Measurements from ENCODE around the gene ELP2.
"Not testable (repeated sequence)": the region's sequence is repeated elsewhere in the genome, so short reads cannot be mapped to it uniquely, and the experiment has no call there.

Gene ELP2

GRCh38 chr18:36129300-36130038 lies at the start of gene ELP2, which contains the start of gene SLC39A6:
Gene ELP2 (plus strand): TSS chr18:36129899. CDS start chr18:36129934, 35 bp downstream.
Gene SLC39A6 (minus strand): TSS chr18:36129340. CDS start chr18:36127007, 2,333 bp downstream.
- H4K20me1 ChIP-seq (ENCODE audit: insufficient read depth) = no peaks in the 10 kb centered on the region; the same call in 1 of the 2 replicates
- peak within 1 kb of the TSS; percentile 93 for H3K27ac ChIP-seq
- peaks cover 5% of the 10 kb centered on the region; the same call in 1 of the 2 replicates for H3K36me3 ChIP-seq (ENCODE audit: insufficient read depth)
- peak within 1 kb of the TSS; percentile 79 for H3K4me2 ChIP-seq
- peaks cover 42% of the 10 kb centered on the region for H3K4me1 ChIP-seq (ENCODE audit: low read depth, poor library complexity, severe bottlenecking)
- H3K9ac ChIP-seq = peak within 1 kb of the TSS; percentile 96
- peaks cover 68% of the 10 kb centered on the region for H3K79me2 ChIP-seq (ENCODE audit: insufficient read depth, low read depth)
- no peaks in the 10 kb centered on the region for H3K27me3 ChIP-seq (ENCODE audit: insufficient read depth, low read depth)
- peak within 1 kb of the TSS; percentile 99 for H2AFZ ChIP-seq (ENCODE audit: low read depth)
- peak within 1 kb of the TSS; percentile 80 for H3K4me3 ChIP-seq (IDR thresholded peaks at IDR 0.05; ENCODE audit: insufficient read depth, low read depth, low read length)
- no peak for TF ChIP-seq CTCF (conservative IDR thresholded peaks at IDR 0.05; ENCODE audit: low read depth, low read length)

DNA sequence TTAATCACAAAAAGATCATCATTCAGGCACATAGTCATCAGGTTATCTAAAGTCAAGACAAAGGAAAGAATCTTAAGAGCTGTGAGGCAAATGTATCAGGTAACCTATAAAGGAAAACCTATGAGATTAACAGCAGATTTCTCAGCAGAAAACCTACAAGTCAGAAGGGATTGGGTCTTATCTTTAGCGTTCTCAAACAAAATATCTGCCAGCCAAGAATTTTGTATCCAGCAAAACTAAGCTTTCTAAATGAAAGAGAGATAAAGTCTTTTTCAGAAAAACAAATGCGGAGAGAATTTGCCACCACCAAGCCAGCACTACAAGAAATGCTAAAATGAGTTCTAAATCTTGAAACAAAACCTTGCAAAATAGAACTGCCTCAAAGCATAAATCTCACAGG lies 48.6 kb upstream of the ELP2 start:
- not testable (repeated sequence) for H3K4me1 ChIP-seq (ENCODE audit: low read depth, poor library complexity, severe bottlenecking); H3K4me3 ChIP-seq (IDR thresholded peaks at IDR 0.05; ENCODE audit: insufficient read depth, low read depth, low read length); H3K4me2 ChIP-seq; H3K27me3 ChIP-seq (ENCODE audit: insufficient read depth, low read depth); H2AFZ ChIP-seq (ENCODE audit: low read depth); H4K20me1 ChIP-seq (ENCODE audit: insufficient read depth); H3K9ac ChIP-seq; H3K36me3 ChIP-seq (ENCODE audit: insufficient read depth); H3K27ac ChIP-seq; H3K79me2 ChIP-seq (ENCODE audit: insufficient read depth, low read depth)

- Histone ChIP-seq H3K9ac (no peak overlapping the region), H3K4me1 (ENCODE audit: low read depth, poor library complexity, severe bottlenecking) (no peaks in the 10 kb centered on the region), H3K27ac (no peak overlapping the region), H3K36me3 (ENCODE audit: insufficient read depth) (no peaks in the 10 kb centered on the region), H3K27me3 (ENCODE audit: insufficient read depth, low read depth) (no peaks in the 10 kb centered on the region), H3K79me2 (ENCODE audit: insufficient read depth, low read depth) (no peaks in the 10 kb centered on the region), H3K4me2 (no peak overlapping the region), H3K4me3 (IDR thresholded peaks at IDR 0.05; ENCODE audit: insufficient read depth, low read depth, low read length) (no peak overlapping the region), H4K20me1 (ENCODE audit: insufficient read depth) (no peaks in the 10 kb centered on the region), H2AFZ (ENCODE audit: low read depth) (no peak overlapping the region)
- TF ChIP-seq CTCF (conservative IDR thresholded peaks at IDR 0.05; ENCODE audit: low read depth, low read length) = no peak
These were observed 46.0 kb upstream of the ELP2 start for GRCh38 chr18:36083729-36084128.

DNA sequence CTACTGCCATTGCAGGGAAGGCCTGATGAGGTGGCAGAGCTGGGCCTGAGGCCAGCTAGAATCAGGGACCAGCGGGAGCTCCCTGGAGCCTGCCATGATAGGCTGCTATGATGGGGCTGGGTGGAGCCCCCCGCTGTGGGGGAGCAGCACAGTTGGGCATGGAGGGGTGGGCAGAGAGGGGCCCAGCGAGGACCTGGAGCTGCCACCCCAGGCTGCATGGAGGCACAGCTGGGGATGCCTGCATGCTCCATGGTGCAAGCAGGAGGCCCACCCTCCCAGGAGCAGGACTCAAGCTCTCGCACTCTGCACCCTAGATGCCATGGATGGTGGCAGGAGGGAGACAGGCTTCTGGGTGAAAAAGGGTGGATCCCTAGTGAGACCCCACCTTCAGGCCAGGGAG lies 44.5 kb upstream of the ELP2 start:
- no peaks in the 10 kb centered on the region for H3K27me3 ChIP-seq (ENCODE audit: insufficient read depth, low read depth)
- no peaks in the 10 kb centered on the region for H3K79me2 ChIP-seq (ENCODE audit: insufficient read depth, low read depth)
- H3K36me3 ChIP-seq (ENCODE audit: insufficient read depth) = no peaks in the 10 kb centered on the region
- H3K4me3 ChIP-seq (IDR thresholded peaks at IDR 0.05; ENCODE audit: insufficient read depth, low read depth, low read length) = no peak overlapping the region
- H3K27ac ChIP-seq = no peak overlapping the region
- TF ChIP-seq CTCF (conservative IDR thresholded peaks at IDR 0.05; ENCODE audit: low read depth, low read length) = no peak
- no peak overlapping the region for H3K4me2 ChIP-seq
- H3K4me1 ChIP-seq (ENCODE audit: low read depth, poor library complexity, severe bottlenecking) = no peaks in the 10 kb centered on the region
- H2AFZ ChIP-seq (ENCODE audit: low read depth) = no peak overlapping the region
- no peak overlapping the region for H3K9ac ChIP-seq
- H4K20me1 ChIP-seq (ENCODE audit: insufficient read depth) = no peaks in the 10 kb centered on the region

GRCh38 chr18:36086186-36086585 lies 43.5 kb upstream of the ELP2 start:
- no peaks in the 10 kb centered on the region for H3K27me3 ChIP-seq (ENCODE audit: insufficient read depth, low read depth)
- no peak overlapping the region for H3K27ac ChIP-seq
- H3K79me2 ChIP-seq (ENCODE audit: insufficient read depth, low read depth) = no peaks in the 10 kb centered on the region
- no peak overlapping the region for H2AFZ ChIP-seq (ENCODE audit: low read depth)
- H3K9ac ChIP-seq = no peak overlapping the region
- no peaks in the 10 kb centered on the region for H4K20me1 ChIP-seq (ENCODE audit: insufficient read depth)
- no peak overlapping the region for H3K4me3 ChIP-seq (IDR thresholded peaks at IDR 0.05; ENCODE audit: insufficient read depth, low read depth, low read length)
- H3K4me2 ChIP-seq = no peak overlapping the region
- no peak for TF ChIP-seq CTCF (conservative IDR thresholded peaks at IDR 0.05; ENCODE audit: low read depth, low read length)
- no peaks in the 10 kb centered on the region for H3K36me3 ChIP-seq (ENCODE audit: insufficient read depth)
- H3K4me1 ChIP-seq (ENCODE audit: low read depth, poor library complexity, severe bottlenecking) = no peaks in the 10 kb centered on the region

All from KMS-11 (cell line).